Vagina (tissue), 2 donors: Measurements from ENCODE around the gene OR5K2.

Source experiments
- POLR2A ChIP-seq, 2 donors: fragments of 450-650 bp; IDR thresholded peaks; one replicate each; pipeline ENCODE4 v1.6.1; 2017; ENCODE audit warnings: antibody characterized with exemption in 2 of 2, mild to moderate bottlenecking in 2 of 2, moderate library complexity in 2 of 2
- POLR2AphosphoS5 ChIP-seq, 2 donors: sonication (generic); formaldehyde crosslinking; IDR thresholded peaks; one replicate each; pipeline ENCODE4 v1.9.0; 2017; ENCODE audit warnings: antibody characterized with exemption in 2 of 2, mild to moderate bottlenecking in 2 of 2, low read depth in 1 of 2; ENCODE audit not compliant: insufficient read depth in 1 of 2
- TF ChIP-seq, protein P1 (sequence below), 3 experiments: fragments of 450-650 bp in 2 of 3; fragments of 200-600 bp in 1 of 3; sonication (generic) in 1 of 3; IDR thresholded peaks; one replicate each; pipeline ENCODE4 v1.5.1; 2017 to 2019; ENCODE audit warnings: antibody characterized with exemption in 3 of 3, mild to moderate bottlenecking in 2 of 3, moderate library complexity in 2 of 3

DNA sequence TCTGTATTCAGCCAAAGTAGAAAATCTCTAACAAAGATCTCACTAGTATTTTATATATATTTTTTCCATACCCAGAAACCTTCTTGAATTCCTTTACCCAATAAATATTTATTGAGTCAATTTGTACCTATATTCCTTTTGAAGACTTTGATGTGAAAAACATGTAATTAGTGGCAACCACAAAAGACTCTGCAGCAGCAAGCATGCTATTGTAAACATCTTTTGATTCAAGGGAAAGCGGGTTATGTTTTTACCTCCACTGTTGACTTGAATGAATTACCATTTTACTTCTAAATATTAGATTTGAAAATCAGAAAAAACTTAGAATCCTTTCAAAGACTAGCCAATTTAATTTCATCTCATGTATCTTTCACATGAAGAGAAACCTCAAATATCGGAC is 36.7 kb downstream of the OR5K2 start:
- TF ChIP-seq POLR2A (IDR thresholded peaks at IDR 0.05) (no peak), POLR2AphosphoS5 (IDR thresholded peaks at IDR 0.05; ENCODE audit: insufficient read depth in 1 of 2, low read depth in 1 of 2) (no peak)
- TF ChIP-seq, protein P1, sequence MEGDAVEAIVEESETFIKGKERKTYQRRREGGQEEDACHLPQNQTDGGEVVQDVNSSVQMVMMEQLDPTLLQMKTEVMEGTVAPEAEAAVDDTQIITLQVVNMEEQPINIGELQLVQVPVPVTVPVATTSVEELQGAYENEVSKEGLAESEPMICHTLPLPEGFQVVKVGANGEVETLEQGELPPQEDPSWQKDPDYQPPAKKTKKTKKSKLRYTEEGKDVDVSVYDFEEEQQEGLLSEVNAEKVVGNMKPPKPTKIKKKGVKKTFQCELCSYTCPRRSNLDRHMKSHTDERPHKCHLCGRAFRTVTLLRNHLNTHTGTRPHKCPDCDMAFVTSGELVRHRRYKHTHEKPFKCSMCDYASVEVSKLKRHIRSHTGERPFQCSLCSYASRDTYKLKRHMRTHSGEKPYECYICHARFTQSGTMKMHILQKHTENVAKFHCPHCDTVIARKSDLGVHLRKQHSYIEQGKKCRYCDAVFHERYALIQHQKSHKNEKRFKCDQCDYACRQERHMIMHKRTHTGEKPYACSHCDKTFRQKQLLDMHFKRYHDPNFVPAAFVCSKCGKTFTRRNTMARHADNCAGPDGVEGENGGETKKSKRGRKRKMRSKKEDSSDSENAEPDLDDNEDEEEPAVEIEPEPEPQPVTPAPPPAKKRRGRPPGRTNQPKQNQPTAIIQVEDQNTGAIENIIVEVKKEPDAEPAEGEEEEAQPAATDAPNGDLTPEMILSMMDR (IDR thresholded peaks at IDR 0.05): no peak
